Measurements from ENCODE around the gene S100PBP. TPM values are rescaled to one million over a fixed set of nuclear protein-coding genes. Genes with fewer than 3 reads are reported as not detected.

The S100PBP gene
- total and polyA plus RNA-seq, 2 of the 13 experiments (the other 11 are each of a cell fraction or from before 2014, with no cell fraction given), result 20.4 to 26.1 TPM

DNA sequence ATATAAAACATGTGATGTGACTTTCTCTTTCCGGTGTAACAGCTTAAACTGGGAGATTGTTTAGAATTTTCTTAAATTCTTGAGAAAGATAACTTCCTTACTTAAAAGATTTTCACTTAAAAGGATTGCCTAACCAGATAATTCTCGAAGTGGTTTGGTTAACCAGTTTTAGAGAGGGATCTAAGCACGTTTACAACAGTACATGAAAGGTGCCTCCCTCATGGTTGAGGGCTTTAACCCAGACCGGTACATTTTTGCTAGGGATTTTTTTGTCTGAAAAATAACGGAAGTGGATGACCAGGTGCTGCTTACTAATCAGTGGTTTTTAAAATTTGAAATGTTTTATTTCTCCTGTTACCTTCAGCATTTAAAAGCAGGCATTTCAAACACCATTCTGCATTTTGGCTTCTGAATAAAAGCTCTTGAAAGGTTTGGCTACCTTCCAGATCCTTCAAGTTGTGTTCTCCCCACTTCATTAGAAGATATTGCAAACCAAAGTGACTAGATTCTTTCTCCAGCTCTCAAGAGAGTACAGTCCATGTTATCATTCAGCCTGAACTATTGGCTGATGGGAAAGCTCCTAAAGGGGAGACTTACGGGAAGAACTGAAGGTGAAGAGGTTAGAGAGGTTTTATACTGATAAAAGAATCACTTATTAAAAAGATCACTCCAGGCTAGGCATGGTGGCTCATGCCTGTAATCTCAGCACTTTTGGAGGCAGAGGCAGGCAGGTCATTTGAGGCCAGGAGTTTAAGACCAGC is 12.8 kb downstream of the S100PBP start:
- TF ChIP-seq JUND (CRISPR knock-in tag; IDR thresholded peaks at IDR 0.05) (no peak), ZNF562 (CRISPR knock-in tag; IDR thresholded peaks at IDR 0.05; ENCODE audit: borderline replicate concordance) (no peak), ZNF17 (CRISPR knock-in tag; IDR thresholded peaks at IDR 0.05) (no peak), HIVEP1 (CRISPR knock-in tag; IDR thresholded peaks at IDR 0.05) (no peak), RARA (CRISPR knock-in tag; IDR thresholded peaks at IDR 0.05) (no peak), ZNF781 (CRISPR knock-in tag; IDR thresholded peaks at IDR 0.05; ENCODE audit: borderline replicate concordance, not compliant biosample characterization) (no peak), ZNF432 (CRISPR knock-in tag; IDR thresholded peaks at IDR 0.05; ENCODE audit: borderline replicate concordance) (no peak), PTBP1 (IDR thresholded peaks at IDR 0.05; ENCODE audit: low read depth, low read length, poor library complexity, severe bottlenecking) (no peak), EED (CRISPR knock-in tag; IDR thresholded peaks at IDR 0.05) (no peak)
- TF ChIP-seq, protein P1, sequence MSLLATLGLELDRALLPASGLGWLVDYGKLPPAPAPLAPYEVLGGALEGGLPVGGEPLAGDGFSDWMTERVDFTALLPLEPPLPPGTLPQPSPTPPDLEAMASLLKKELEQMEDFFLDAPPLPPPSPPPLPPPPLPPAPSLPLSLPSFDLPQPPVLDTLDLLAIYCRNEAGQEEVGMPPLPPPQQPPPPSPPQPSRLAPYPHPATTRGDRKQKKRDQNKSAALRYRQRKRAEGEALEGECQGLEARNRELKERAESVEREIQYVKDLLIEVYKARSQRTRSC (CRISPR knock-in tag; IDR thresholded peaks at IDR 0.05; ENCODE audit: low read depth), result no peak
- TF ChIP-seq, protein P2, sequence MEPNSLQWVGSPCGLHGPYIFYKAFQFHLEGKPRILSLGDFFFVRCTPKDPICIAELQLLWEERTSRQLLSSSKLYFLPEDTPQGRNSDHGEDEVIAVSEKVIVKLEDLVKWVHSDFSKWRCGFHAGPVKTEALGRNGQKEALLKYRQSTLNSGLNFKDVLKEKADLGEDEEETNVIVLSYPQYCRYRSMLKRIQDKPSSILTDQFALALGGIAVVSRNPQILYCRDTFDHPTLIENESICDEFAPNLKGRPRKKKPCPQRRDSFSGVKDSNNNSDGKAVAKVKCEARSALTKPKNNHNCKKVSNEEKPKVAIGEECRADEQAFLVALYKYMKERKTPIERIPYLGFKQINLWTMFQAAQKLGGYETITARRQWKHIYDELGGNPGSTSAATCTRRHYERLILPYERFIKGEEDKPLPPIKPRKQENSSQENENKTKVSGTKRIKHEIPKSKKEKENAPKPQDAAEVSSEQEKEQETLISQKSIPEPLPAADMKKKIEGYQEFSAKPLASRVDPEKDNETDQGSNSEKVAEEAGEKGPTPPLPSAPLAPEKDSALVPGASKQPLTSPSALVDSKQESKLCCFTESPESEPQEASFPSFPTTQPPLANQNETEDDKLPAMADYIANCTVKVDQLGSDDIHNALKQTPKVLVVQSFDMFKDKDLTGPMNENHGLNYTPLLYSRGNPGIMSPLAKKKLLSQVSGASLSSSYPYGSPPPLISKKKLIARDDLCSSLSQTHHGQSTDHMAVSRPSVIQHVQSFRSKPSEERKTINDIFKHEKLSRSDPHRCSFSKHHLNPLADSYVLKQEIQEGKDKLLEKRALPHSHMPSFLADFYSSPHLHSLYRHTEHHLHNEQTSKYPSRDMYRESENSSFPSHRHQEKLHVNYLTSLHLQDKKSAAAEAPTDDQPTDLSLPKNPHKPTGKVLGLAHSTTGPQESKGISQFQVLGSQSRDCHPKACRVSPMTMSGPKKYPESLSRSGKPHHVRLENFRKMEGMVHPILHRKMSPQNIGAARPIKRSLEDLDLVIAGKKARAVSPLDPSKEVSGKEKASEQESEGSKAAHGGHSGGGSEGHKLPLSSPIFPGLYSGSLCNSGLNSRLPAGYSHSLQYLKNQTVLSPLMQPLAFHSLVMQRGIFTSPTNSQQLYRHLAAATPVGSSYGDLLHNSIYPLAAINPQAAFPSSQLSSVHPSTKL (CRISPR knock-in tag; IDR thresholded peaks at IDR 0.05), result no peak
- Histone ChIP-seq H4K20me1 (ENCODE audit: insufficient read depth, low read length) (no peaks in the 10 kb centered on the region), H3K36me3 (replicated peaks in 1 of 2; ENCODE audit: control insufficient read depth in 1 of 2, insufficient read depth in 2 of 2, low read length in 2 of 2) (peaks cover 10 to 39% of the 10 kb centered on the region in 2 experiments), H3K4me1 (ENCODE audit: insufficient read depth, low read length) (no peaks in the 10 kb centered on the region), H3K9me3 (ENCODE audit: low read length) (no peaks in the 10 kb centered on the region), H3K79me2 (ENCODE audit: insufficient read depth, low read length) (no peaks in the 10 kb centered on the region), H3K27ac (ENCODE audit: extremely low read length, insufficient read depth, low read length) (no peak overlapping the region), H2AFZ (ENCODE audit: low read length) (no peak overlapping the region), H3K9ac (ENCODE audit: insufficient read depth, low read depth, low read length) (no peak overlapping the region), H3K4me3 (replicated peaks in 1 of 3; ENCODE audit: insufficient read depth in 1 of 3, low read depth in 2 of 3, low read length in 3 of 3) (no peak overlapping the region), H3K4me2 (ENCODE audit: low read depth, low read length) (no peak overlapping the region), H3K27me3 (ENCODE audit: control insufficient read depth in 1 of 2, insufficient read depth in 2 of 2, low read length in 2 of 2) (no peaks in the 10 kb centered on the region)
- in situ Hi-C loops (cut with HindIII; ENCODE audit: extremely low pct_ligation_motif_present, low pct_unique_long_range_greater_than_20kb), result no loop called here
- DNase-seq (ENCODE audit: low spot score) (no peak), ATAC-seq (no peak), FAIRE-seq (no peak)
- ChIA-PET CTCF (ENCODE audit: low intra/inter-chr PET ratio, low total read pairs) (no interaction called here), POLR2A (no interaction called here)
- intact Hi-C loops (cut with micrococcal nuclease; ENCODE audit: unreplicated experiment), result no loop called here
- no TSS peak for BruUV-seq (replicated peaks)
- 92% methylated on average over 6 of the region's 6 CpGs for WGBS (ENCODE audit: low lambda C conversion rate)
